OCI-LY7 (cell line): ENCODE results near the gene KRT39.

Source experiments
- CTCF ChIP-seq: fragments of 200-600 bp; sonication (generic); conservative IDR thresholded peaks from 2 replicates; pipeline ENCODE4 v1.5.1; 2014; ENCODE audit warnings: mild to moderate bottlenecking, antibody characterized with exemption, low read length, moderate library complexity, mixed read lengths
- EZH2phosphoT487 ChIP-seq: fragments of 200-600 bp; sonication (generic); IDR thresholded peaks from 2 replicates; pipeline ENCODE4 v1.6.1; 2018; ENCODE audit warnings: low read depth, borderline replicate concordance, mild to moderate bottlenecking, mixed run types, antibody characterized with exemption, low read length, moderate library complexity, mixed read lengths

GRCh38 chr17:40926341-40926740, 40.4 kb downstream of the KRT39 start:
- TF ChIP-seq CTCF = no peak
- no peak for TF ChIP-seq EZH2phosphoT487
